Measurements from ENCODE around the gene RBMS3. TPM values are rescaled to one million over a fixed set of nuclear protein-coding genes. Genes with fewer than 3 reads are reported as not detected.

RBMS3 gene
- total and polyA plus RNA-seq, 2 of the 8 experiments (the other 6 are each of a cell fraction or from before 2014, with no cell fraction given): 3.7 to 6.9 TPM

- Histone ChIP-seq H2BK20ac (ENCODE audit: low read length) (no peak overlapping the region), H3K9ac (replicated peaks in 1 of 4; ENCODE audit: extremely low read depth in 1 of 4, low read depth in 3 of 4, low read length in 3 of 4) (no peak overlapping the region), H3K4me3 (ENCODE audit: extremely low read depth in 1 of 4, insufficient read depth in 2 of 4, low read depth in 3 of 4, low read length in 4 of 4) (no peak overlapping the region), H3K27ac (ENCODE audit: low read depth, low read length) (no peak overlapping the region), H3K9me3 (ENCODE audit: insufficient read depth in 2 of 2, low read depth in 1 of 2, low read length in 1 of 2) (0 out of 4 replicates have a peak, but pooled peaks cover 0 to 1% of the 10 kb centered on the region in 2 experiments), H3K14ac (ENCODE audit: insufficient read length) (no peak overlapping the region), H2BK12ac (ENCODE audit: low read depth, low read length) (no peak overlapping the region; the same call in 1 of the 2 replicates), H3K4me2 (ENCODE audit: insufficient read depth in 1 of 2, low read depth in 2 of 2, low read length in 2 of 2) (no peak overlapping the region), H4K20me1 (replicated peaks in 1 of 2; ENCODE audit: control insufficient read depth in 1 of 2, insufficient read depth in 2 of 2, low read length in 2 of 2) (no peaks in the 10 kb centered on the region), H2AFZ (ENCODE audit: low read length) (no peak overlapping the region), H3K27me3 (replicated peaks in 1 of 4; ENCODE audit: control insufficient read depth in 3 of 4, extremely low read depth in 1 of 4, insufficient read depth in 3 of 4, low read length in 3 of 4) (peaks cover 0 to 1% (median 0%) of the 10 kb centered on the region in 4 experiments; a peak in 1 of 7 replicates), H3K23me2 (ENCODE audit: low read depth, low read length) (no peaks in the 10 kb centered on the region), H2AK5ac (ENCODE audit: low read depth, low read length) (no peak overlapping the region), H2BK15ac (ENCODE audit: low read length) (no peak overlapping the region), H4K91ac (replicated peaks; ENCODE audit: insufficient read length, low read length) (no peak overlapping the region), H3K4ac (replicated peaks; ENCODE audit: insufficient read length, low read depth, low read length) (no peak overlapping the region), H4K5ac (ENCODE audit: insufficient read length, low read depth, low read length) (no peak overlapping the region), H3K79me2 (ENCODE audit: control insufficient read depth in 1 of 2, insufficient read depth in 2 of 2, low read length in 2 of 2) (no peaks in the 10 kb centered on the region), H4K8ac (ENCODE audit: extremely low read depth, insufficient read depth, low read length) (no peak overlapping the region), H3K36me3 (ENCODE audit: control insufficient read depth in 2 of 4, insufficient read depth in 4 of 4, low read length in 3 of 4) (no peaks in the 10 kb centered on the region), H3K56ac (replicated peaks; ENCODE audit: insufficient read length, low read depth, low read length) (no peak overlapping the region), H2BK5ac (ENCODE audit: low read depth, low read length) (no peak overlapping the region), H3K23ac (ENCODE audit: insufficient read length) (no peak overlapping the region), H3K18ac (ENCODE audit: extremely low read depth, low read length) (no peak overlapping the region), H3K79me1 (ENCODE audit: low read depth, low read length) (no peaks in the 10 kb centered on the region), H2BK120ac (replicated peaks; ENCODE audit: low read depth, low read length) (no peak overlapping the region), H3K4me1 (replicated peaks in 1 of 4; ENCODE audit: control insufficient read depth in 3 of 4, insufficient read depth in 4 of 4, low read length in 3 of 4) (peaks cover 0 to 5% (median 3%) of the 10 kb centered on the region in 4 experiments; a peak in 4 of 7 replicates)
- no peak for DNase-seq (ENCODE audit: low read depth in 1 of 2, low spot score in 2 of 2)
- ChIA-PET POLR2A (ENCODE audit: partially characterized antibody) (no interaction called here), CTCF (ENCODE audit: partially characterized antibody) (interaction anchor here (1.3 to 1.4 kb wide), 2 partner anchors 27 to 1056 kb away, joined by 4 read pairs; no protein-coding TSS in a partner anchor)
- WGBS, 2 experiments (ENCODE audit: extremely low coverage in 1 of 2, insufficient coverage in 1 of 2, insufficient read length in 1 of 2, insufficient replicate concordance in 2 of 2, low coverage in 1 of 2, low lambda C conversion rate in 2 of 2, missing lambda C conversion rate in 1 of 2): 78% methylated on average over 3 of the region's 3 CpGs; no CpG with 5 or more reads in 1 of the 2 experiments
- FAIRE-seq: no peak
Measured at GRCh38 chr3:29695643-29696198, 414.9 kb downstream of the RBMS3 start.
